ENCODE measurements around the gene KLC4.

KLC4 gene

DNA sequence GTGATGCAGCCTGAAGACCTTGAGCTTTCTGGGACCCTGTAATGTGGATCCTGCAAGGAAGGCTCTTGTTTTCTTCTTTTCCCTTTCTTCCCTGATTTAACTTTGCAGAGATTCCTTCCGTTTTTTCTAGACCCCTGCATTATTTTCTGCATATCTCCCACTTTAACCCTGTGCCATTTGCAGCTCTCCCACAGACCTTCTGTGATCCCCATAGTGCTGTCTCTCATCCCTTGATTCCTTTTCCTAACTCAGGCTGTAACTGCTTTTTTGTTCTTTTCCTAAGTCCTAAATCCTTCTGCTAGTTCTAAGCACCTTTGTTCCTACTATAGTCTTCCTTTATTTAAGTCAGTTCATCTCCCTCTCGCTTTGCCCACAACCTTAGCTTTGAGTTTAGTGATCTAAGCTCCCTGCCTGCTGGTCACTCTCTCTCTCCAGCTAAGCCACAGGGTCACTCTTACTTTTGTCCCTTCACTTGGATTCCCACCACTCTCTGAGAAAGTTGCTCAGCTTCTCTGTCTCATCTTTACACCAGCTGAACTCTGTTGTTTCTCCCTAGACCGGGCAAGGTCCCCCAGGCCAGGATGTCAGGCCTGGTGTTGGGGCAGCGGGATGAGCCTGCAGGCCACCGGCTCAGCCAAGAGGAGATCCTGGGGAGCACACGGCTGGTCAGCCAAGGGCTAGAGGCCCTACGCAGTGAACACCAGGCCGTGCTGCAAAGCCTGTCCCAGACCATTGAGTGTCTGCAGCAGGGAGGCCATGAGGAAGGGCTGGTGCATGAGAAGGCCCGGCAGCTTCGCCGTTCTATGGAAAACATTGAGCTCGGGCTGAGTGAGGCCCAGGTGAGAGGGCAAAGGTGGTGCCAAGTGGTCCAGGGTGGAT, 1.6 kb downstream of the KLC4 start:
- peak overlapping the region; percentile 65 for H3K9ac ChIP-seq (ENCODE audit: low read depth, low read length)
- H3K4me2 ChIP-seq (ENCODE audit: insufficient read depth, low read length) = peak overlapping the region; percentile 95
- H4K20me1 ChIP-seq (ENCODE audit: insufficient read depth, low read length) = 0 out of 2 replicates have a peak, but pooled peaks cover 2% of the 10 kb centered on the region
- TF ChIP-seq, protein P1, sequence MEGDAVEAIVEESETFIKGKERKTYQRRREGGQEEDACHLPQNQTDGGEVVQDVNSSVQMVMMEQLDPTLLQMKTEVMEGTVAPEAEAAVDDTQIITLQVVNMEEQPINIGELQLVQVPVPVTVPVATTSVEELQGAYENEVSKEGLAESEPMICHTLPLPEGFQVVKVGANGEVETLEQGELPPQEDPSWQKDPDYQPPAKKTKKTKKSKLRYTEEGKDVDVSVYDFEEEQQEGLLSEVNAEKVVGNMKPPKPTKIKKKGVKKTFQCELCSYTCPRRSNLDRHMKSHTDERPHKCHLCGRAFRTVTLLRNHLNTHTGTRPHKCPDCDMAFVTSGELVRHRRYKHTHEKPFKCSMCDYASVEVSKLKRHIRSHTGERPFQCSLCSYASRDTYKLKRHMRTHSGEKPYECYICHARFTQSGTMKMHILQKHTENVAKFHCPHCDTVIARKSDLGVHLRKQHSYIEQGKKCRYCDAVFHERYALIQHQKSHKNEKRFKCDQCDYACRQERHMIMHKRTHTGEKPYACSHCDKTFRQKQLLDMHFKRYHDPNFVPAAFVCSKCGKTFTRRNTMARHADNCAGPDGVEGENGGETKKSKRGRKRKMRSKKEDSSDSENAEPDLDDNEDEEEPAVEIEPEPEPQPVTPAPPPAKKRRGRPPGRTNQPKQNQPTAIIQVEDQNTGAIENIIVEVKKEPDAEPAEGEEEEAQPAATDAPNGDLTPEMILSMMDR (IDR thresholded peaks at IDR 0.05; ENCODE audit: borderline replicate concordance, extremely low read depth, low read length, poor library complexity, severe bottlenecking) = no peak
- no peak for TF ChIP-seq EZH2 (IDR thresholded peaks at IDR 0.05; ENCODE audit: borderline replicate concordance, low read depth, low read length, severe bottlenecking)
- H2AFZ ChIP-seq (ENCODE audit: low read depth, low read length) = no peak overlapping the region
- ATAC-seq (ENCODE audit: insufficient read depth, low read depth) (no peak), DNase-seq (no peak)
- H3K4me3 ChIP-seq (ENCODE audit: low read depth in 1 of 2, low read length in 2 of 2) = peak overlapping the region in 1 of 2 experiments; percentile 78; a peak in 2 of 4 replicates
- peaks cover 29% of the 10 kb centered on the region for H3K79me2 ChIP-seq (ENCODE audit: insufficient read depth, low read length)
- no peaks in the 10 kb centered on the region for H3K9me3 ChIP-seq (ENCODE audit: insufficient read depth, low read length, severe bottlenecking)
- H3K4me1 ChIP-seq (ENCODE audit: insufficient read depth, low read length) = peaks cover 30% of the 10 kb centered on the region
- H3K27me3 ChIP-seq (ENCODE audit: insufficient read depth, low read length, poor library complexity) = no peaks in the 10 kb centered on the region
- peaks cover 19% of the 10 kb centered on the region for H3K36me3 ChIP-seq (ENCODE audit: insufficient read depth, low read length)
- peak overlapping the region; percentile 86 for H3K27ac ChIP-seq (ENCODE audit: low read length)

DNA sequence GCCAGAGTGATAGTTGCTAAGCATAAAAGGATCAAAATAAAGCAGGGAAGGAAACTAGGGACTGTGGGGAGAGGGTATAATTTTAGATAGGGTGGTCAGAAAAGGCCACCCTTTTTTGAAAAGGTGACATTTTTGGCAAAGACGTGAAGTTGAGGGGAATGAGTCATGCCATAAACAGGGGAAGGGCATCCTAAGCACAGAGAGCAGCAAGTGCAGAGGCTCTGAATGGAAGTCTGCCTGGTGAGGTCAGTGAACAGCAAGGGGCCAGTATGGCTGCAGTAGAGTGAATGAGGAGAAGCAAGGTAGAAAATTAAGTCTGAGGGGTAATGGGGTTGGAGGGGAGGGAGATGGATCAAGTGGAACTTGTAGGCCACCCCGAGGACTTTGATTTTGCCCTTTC, 2.4 kb downstream of the KLC4 start:
- no peaks in the 10 kb centered on the region for H3K9me3 ChIP-seq (ENCODE audit: insufficient read depth, low read length, severe bottlenecking)

DNA sequence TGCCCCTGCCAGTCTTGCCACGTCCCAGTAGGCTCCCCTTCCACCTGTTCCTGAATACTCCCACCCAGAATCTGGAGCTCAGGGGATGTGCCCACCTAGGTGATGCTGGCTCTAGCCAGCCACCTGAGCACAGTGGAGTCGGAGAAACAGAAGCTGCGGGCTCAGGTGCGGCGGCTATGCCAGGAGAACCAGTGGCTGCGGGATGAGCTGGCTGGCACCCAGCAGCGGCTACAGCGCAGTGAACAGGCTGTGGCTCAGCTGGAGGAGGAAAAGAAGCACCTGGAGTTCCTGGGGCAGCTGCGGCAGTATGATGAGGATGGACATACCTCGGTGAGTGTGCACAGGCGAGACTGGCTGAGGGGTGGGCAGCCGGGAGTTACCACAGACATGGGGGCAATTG, 3.4 kb downstream of the KLC4 start:
- no peak for DNase-seq
- TF ChIP-seq, protein P1 (IDR thresholded peaks at IDR 0.05; ENCODE audit: borderline replicate concordance, extremely low read depth, low read length, poor library complexity, severe bottlenecking) = no peak
- TF ChIP-seq EZH2 (IDR thresholded peaks at IDR 0.05; ENCODE audit: borderline replicate concordance, low read depth, low read length, severe bottlenecking) = no peak
- Histone ChIP-seq H4K20me1 (ENCODE audit: insufficient read depth, low read length) (0 out of 2 replicates have a peak, but pooled peaks cover 2% of the 10 kb centered on the region), H2AFZ (ENCODE audit: low read depth, low read length) (no peak overlapping the region), H3K4me2 (ENCODE audit: insufficient read depth, low read length) (no peak overlapping the region), H3K79me2 (ENCODE audit: insufficient read depth, low read length) (peaks cover 26% of the 10 kb centered on the region), H3K4me3 (ENCODE audit: low read depth in 1 of 2, low read length in 2 of 2) (no peak overlapping the region), H3K9me3 (ENCODE audit: insufficient read depth, low read length, severe bottlenecking) (no peaks in the 10 kb centered on the region), H3K36me3 (ENCODE audit: insufficient read depth, low read length) (peaks cover 23% of the 10 kb centered on the region), H3K9ac (ENCODE audit: low read depth, low read length) (no peak overlapping the region), H3K4me1 (ENCODE audit: insufficient read depth, low read length) (peaks cover 27% of the 10 kb centered on the region), H3K27me3 (ENCODE audit: insufficient read depth, low read length, poor library complexity) (no peaks in the 10 kb centered on the region), H3K27ac (ENCODE audit: low read length) (no peak overlapping the region)
- ATAC-seq (ENCODE audit: insufficient read depth, low read depth) = no peak

More for the DNA sequence above, 2.4 kb downstream of the KLC4 start:
- Histone ChIP-seq H3K27me3 (ENCODE audit: insufficient read depth, low read length, poor library complexity) (no peaks in the 10 kb centered on the region), H3K79me2 (ENCODE audit: insufficient read depth, low read length) (peaks cover 29% of the 10 kb centered on the region), H3K36me3 (ENCODE audit: insufficient read depth, low read length) (peaks cover 23% of the 10 kb centered on the region), H3K4me1 (ENCODE audit: insufficient read depth, low read length) (peaks cover 30% of the 10 kb centered on the region), H3K4me2 (ENCODE audit: insufficient read depth, low read length) (no peak overlapping the region), H3K9ac (ENCODE audit: low read depth, low read length) (no peak overlapping the region), H3K27ac (ENCODE audit: low read length) (no peak overlapping the region), H4K20me1 (ENCODE audit: insufficient read depth, low read length) (0 out of 2 replicates have a peak, but pooled peaks cover 2% of the 10 kb centered on the region), H2AFZ (ENCODE audit: low read depth, low read length) (no peak overlapping the region), H3K4me3 (ENCODE audit: low read depth in 1 of 2, low read length in 2 of 2) (no peak overlapping the region)
- ATAC-seq (ENCODE audit: insufficient read depth, low read depth) = no peak
- TF ChIP-seq EZH2 (IDR thresholded peaks at IDR 0.05; ENCODE audit: borderline replicate concordance, low read depth, low read length, severe bottlenecking) = no peak
- TF ChIP-seq, protein P1 (IDR thresholded peaks at IDR 0.05; ENCODE audit: borderline replicate concordance, extremely low read depth, low read length, poor library complexity, severe bottlenecking) = no peak
- no peak for DNase-seq
